K562 (cell line): ENCODE data around the gene IER3IP1. TPM values are rescaled to one million over a fixed set of nuclear protein-coding genes. Genes with fewer than 3 reads are reported as not detected.

Source experiments
- ATAC-seq: fragments of 200-7000 bp; cut with Tn5 transposase; 3 replicates; pipeline ENCODE4 v1.9.1; 2020; ENCODE audit warnings: moderate library complexity
- BruUV-seq: library from RNA; stranded (reverse); fragments of 400-500 nt; replicated peaks from 2 replicates; lab custom pipeline; 2021; lab: Mats Ljungman, UMichigan
- CTCF ChIA-PET: fragments of 300-600 bp; formaldehyde crosslinking; extraction: SDS; loops from one replicate; lab custom pipeline; 2021; ENCODE audit warnings: low intra/inter-chr PET ratio; lab: Yijun Ruan, JAX
- POLR2A ChIA-PET: fragments of 300-600, 350-650 bp; sonication (Branson Sonifier 250); formaldehyde crosslinking; extraction: SDS; loops from one replicate; lab custom pipeline; 2021; ENCODE audit warnings: antibody characterized with exemption, inconsistent platforms; lab: Yijun Ruan, JAX
- DNase-seq, 4 experiments: peaks; one replicate each; pipeline versions ENCODE4 v3.0.0 to v3.0.0-alpha.2; 2011 to 2018; ENCODE audit warnings: low spot score in 3 of 4, mixed read lengths in 3 of 4; ENCODE audit errors: extremely low read depth in 1 of 4
- FAIRE-seq: peaks from 2 replicates; lab custom pipeline; 2011; peaks lifted over from hg19 to GRCh38; lab: Jason Lieb, UNC
- H2AFZ ChIP-seq: 2 replicates; pipeline ENCODE4 v1.6.0; 2011; ENCODE audit warnings: low read depth, low read length, control low read depth, inconsistent platforms
- H3K27ac ChIP-seq: fragments of 200-600 bp; 3 replicates; pipeline ENCODE4 v1.8.0; 2011; ENCODE audit warnings: low read depth, mild to moderate bottlenecking, control low read depth, inconsistent platforms, low read length, moderate library complexity, mixed read lengths; ENCODE audit errors: extremely low read depth
- H3K27me3 ChIP-seq, 2 experiments: fragments of 300-600 bp in 1 of 2; 2 replicates in 1 of 2; 3 replicates in 1 of 2; pipeline versions ENCODE4 v1.6.0 to v1.8.0; 2011; ENCODE audit warnings: inconsistent platforms in 2 of 2, low read length in 2 of 2, mild to moderate bottlenecking in 1 of 2, mixed read lengths in 1 of 2, moderate library complexity in 1 of 2; ENCODE audit not compliant: control insufficient read depth in 2 of 2, insufficient read depth in 2 of 2
- H3K36me3 ChIP-seq: fragments of 300-600 bp; 3 replicates; pipeline ENCODE4 v1.8.0; 2011; ENCODE audit warnings: mild to moderate bottlenecking, low read length, inconsistent platforms; ENCODE audit not compliant: control insufficient read depth, insufficient read depth
- H3K4me1 ChIP-seq, 2 experiments: fragments of 200-600 bp in 1 of 2; replicated peaks in 1 of 2; 2 replicates in 1 of 2; 3 replicates in 1 of 2; pipeline versions ENCODE4 v1.5.1 to v1.8.0; 2011; ENCODE audit warnings: inconsistent platforms in 2 of 2, low read length in 2 of 2, mild to moderate bottlenecking in 1 of 2, mixed read lengths in 1 of 2, moderate library complexity in 1 of 2; ENCODE audit not compliant: control insufficient read depth in 2 of 2, insufficient read depth in 2 of 2
- H3K4me2 ChIP-seq: 2 replicates; pipeline ENCODE4 v1.6.1; 2011; ENCODE audit warnings: low read length, control low read depth, inconsistent platforms, mixed read lengths; ENCODE audit not compliant: insufficient read depth
- H3K4me3 ChIP-seq: fragments of 200-600 bp; sonication (generic), shearing (Covaris generic); 2 replicates; pipeline ENCODE4 v1.5.1; 2016; ENCODE audit warnings: control low read depth, inconsistent platforms
- H3K79me2 ChIP-seq: fragments of 200-600 bp; 3 replicates; pipeline ENCODE4 v1.8.0; 2011; ENCODE audit warnings: low read length, inconsistent platforms; ENCODE audit not compliant: control insufficient read depth, insufficient read depth
- H3K9ac ChIP-seq, 2 experiments: 2 replicates each; pipeline versions ENCODE4 v1.6.0 to v1.6.1; 2011; ENCODE audit warnings: low read depth in 2 of 2, low read length in 2 of 2, control low read depth in 1 of 2, inconsistent platforms in 1 of 2, mild to moderate bottlenecking in 1 of 2, mixed read lengths in 1 of 2; ENCODE audit not compliant: insufficient read depth in 1 of 2
- H3K9me1 ChIP-seq: one replicate; pipeline ENCODE4 v1.6.0; 2011; ENCODE audit warnings: inconsistent platforms, mild to moderate bottlenecking, low read length, moderate library complexity; ENCODE audit not compliant: control insufficient read depth, insufficient read depth
- H3K9me3 ChIP-seq: replicated peaks from 2 replicates; pipeline ENCODE4 v1.5.1; 2011; ENCODE audit warnings: low read depth, low read length, inconsistent platforms; ENCODE audit not compliant: control insufficient read depth, insufficient read depth
- H4K20me1 ChIP-seq: replicated peaks from 2 replicates; pipeline ENCODE4 v1.6.1; 2011; ENCODE audit warnings: low read length, inconsistent platforms, mixed read lengths; ENCODE audit not compliant: control insufficient read depth, insufficient read depth
- SMC3 ChIP-seq: conservative IDR thresholded peaks from 2 replicates; pipeline ENCODE4 v1.6.1; 2011; ENCODE audit warnings: low read depth, low read length, improper control_type of control experiment; ENCODE audit not compliant: insufficient read depth
- TGIF2 ChIP-seq: sonication (generic); formaldehyde crosslinking; IDR thresholded peaks from 2 replicates; pipeline ENCODE4 v1.8.1; 2022; ENCODE audit warnings: mild to moderate bottlenecking, missing genetic modification reagents, moderate library complexity
- ZFX ChIP-seq: sonication (generic); formaldehyde crosslinking; IDR thresholded peaks from 2 replicates; pipeline ENCODE4 v1.8.0; 2022; ENCODE audit warnings: mild to moderate bottlenecking, missing genetic modification reagents, moderate library complexity
- ZNF274 ChIP-seq: IDR thresholded peaks from 2 replicates; pipeline ENCODE4 v1.6.1; 2011; ENCODE audit warnings: low read depth, mild to moderate bottlenecking, low read length, moderate library complexity, borderline replicate concordance
- WGBS: fragments of 100-300 bp; shearing (Covaris generic); methylation state at CpG from one replicate; pipeline ENCODE4 v1.1.6; 2016; ENCODE audit warnings: low coverage, mixed read lengths; ENCODE audit not compliant: insufficient coverage; ENCODE audit errors: missing lambda C conversion rate; 5-methylcytosine and 5-hydroxymethylcytosine counted together
- in situ Hi-C: fragments of 300-500 bp; cut with MboI; formaldehyde crosslinking; loops from 4 replicates; pipeline ENCODE4 v1.15.0; 2018; ENCODE audit warnings: inconsistent platforms, mixed read lengths
- intact Hi-C: fragments of 100-400 bp; cut with micrococcal nuclease; formaldehyde crosslinking; loops from 2 replicates; pipeline ENCODE4 v1.14.2; 2022
- polyA plus RNA-seq, 8 experiments: library from polyadenylated mRNA; depleted of rRNA in 4 of 8; stranded (reverse) in 5 of 8; unstranded in 3 of 8; fragments of >200 nt; fragmentation: Nextera tagmentation in 2 of 8; fragmentation: Illumina TruSeq in 1 of 8; extraction: Ambion mirVana in 2 of 8; extraction: Trizol in 1 of 8; gene quantifications; 2 replicates each; pipeline versions ENCODE4 v1.2.1 to v1.2.3, GENCODE V29; 2011 to 2014; ENCODE audit warnings: inconsistent platforms in 1 of 8, missing spikeins in 1 of 8
- total RNA-seq, 7 experiments: library from RNA; depleted of rRNA in 6 of 7; stranded (reverse); fragments of >200 nt in 6 of 7; fragmentation: Illumina TruSeq in 2 of 7; extraction: Trizol in 2 of 7; gene quantifications; 2 replicates each; pipeline versions ENCODE4 v1.2.1 to v1.2.3, GENCODE V29; 2011 to 2021; ENCODE audit warnings: low replicate concordance in 1 of 7
- TF ChIP-seq, protein P1 (sequence below): fragments of 450-650 bp; conservative IDR thresholded peaks from 2 replicates; pipeline ENCODE4 v1.6.1; 2016; ENCODE audit warnings: missing genetic modification characterization, low read depth, mild to moderate bottlenecking, control low read depth, missing compliant biosample characterization
- TF ChIP-seq, protein P2 (sequence below): conservative IDR thresholded peaks from 2 replicates; pipeline ENCODE4 v1.6.1; 2011; ENCODE audit warnings: low read depth, mild to moderate bottlenecking, low read length; ENCODE audit not compliant: control insufficient read depth
- TF ChIP-seq, protein P3 (sequence below): sonication (generic); formaldehyde crosslinking; IDR thresholded peaks from 2 replicates; pipeline ENCODE4 v1.8.0; 2022; ENCODE audit warnings: mild to moderate bottlenecking, low read depth, missing genetic modification reagents
- TF ChIP-seq, protein P4 (sequence below): fragments of 450-650 bp; formaldehyde crosslinking; IDR thresholded peaks from 2 replicates; pipeline ENCODE4 v1.4.0; 2020; ENCODE audit warnings: mild to moderate bottlenecking, mixed read lengths

IER3IP1 gene
- total and polyA plus RNA-seq, 9 of the 15 experiments (the other 6 are each of a cell fraction or from before 2014, with no cell fraction given): 9.0 to 38.2 (median 19.9) TPM

DNA sequence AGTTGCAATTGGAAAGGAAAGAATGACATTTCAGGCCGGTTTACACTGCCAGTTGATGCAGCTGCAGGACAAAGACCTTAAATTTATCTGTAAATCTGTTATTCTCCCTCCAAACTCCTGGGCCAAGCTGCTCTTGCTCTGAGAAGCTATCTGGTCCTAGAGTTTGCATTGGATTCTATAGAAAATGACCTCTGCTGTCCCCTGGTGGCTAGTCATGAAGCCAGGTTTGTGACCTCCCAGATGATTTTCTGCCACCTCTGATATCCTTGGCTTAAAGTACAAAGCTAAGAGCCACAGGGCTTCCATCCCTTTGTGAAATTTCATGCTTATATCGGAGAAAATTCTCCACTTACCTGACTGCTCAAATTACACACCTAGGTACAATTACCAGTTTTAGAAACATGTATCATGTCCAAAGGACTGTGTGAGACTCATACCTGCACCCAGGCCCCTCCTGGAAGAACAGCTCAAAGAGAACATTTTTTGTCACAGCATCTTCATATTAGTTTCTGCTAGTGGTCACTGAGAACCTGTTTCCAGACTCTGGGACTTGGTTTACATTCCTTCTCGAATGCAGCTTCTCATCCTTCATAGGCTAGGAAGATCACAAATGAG is 28.9 kb upstream of the IER3IP1 start:
- Histone ChIP-seq H3K4me3 (no peak overlapping the region), H3K79me2 (no peaks in the 10 kb centered on the region), H3K9ac (no peak overlapping the region), H2AFZ (no peak overlapping the region), H3K9me1 (no peaks in the 10 kb centered on the region), H4K20me1 (no peaks in the 10 kb centered on the region), H3K36me3 (no peaks in the 10 kb centered on the region), H3K27ac (no peak overlapping the region), H3K4me1 (no peaks in the 10 kb centered on the region), H3K27me3 (no peaks in the 10 kb centered on the region), H3K9me3 (no peaks in the 10 kb centered on the region), H3K4me2 (no peak overlapping the region)
- 0% methylated on average over 3 of the region's 3 CpGs for WGBS
- FAIRE-seq (peak; percentile 15), DNase-seq (peak; percentile 23 to 56 (median 26)), ATAC-seq (peak; percentile 82)
- ChIA-PET CTCF (interaction anchor here (1.5 to 2.4 kb wide), 4 partner anchors 102 to 154 kb away, joined by 3 to 39 read pairs (median 4); no protein-coding TSS in a partner anchor), POLR2A (interaction anchor here (0.6 to 1.4 kb wide), 2 partner anchors 107 to 765 kb away, joined by 3 read pairs; no protein-coding TSS in a partner anchor)
- BruUV-seq: no TSS peak
- in situ Hi-C loops: loop anchor here (5.0 kb wide), 1 partner anchor 103 kb away; no protein-coding TSS in a partner anchor
- intact Hi-C loops: loop anchor here (1.0 to 2.0 kb wide), 2 partner anchors 105 to 154 kb away; no protein-coding TSS in a partner anchor
- TF ChIP-seq ZNF274 (no peak), TGIF2 (CRISPR knock-in tag) (no peak), SMC3 (peak; percentile 83), ZFX (no peak)
- TF ChIP-seq, protein P1, sequence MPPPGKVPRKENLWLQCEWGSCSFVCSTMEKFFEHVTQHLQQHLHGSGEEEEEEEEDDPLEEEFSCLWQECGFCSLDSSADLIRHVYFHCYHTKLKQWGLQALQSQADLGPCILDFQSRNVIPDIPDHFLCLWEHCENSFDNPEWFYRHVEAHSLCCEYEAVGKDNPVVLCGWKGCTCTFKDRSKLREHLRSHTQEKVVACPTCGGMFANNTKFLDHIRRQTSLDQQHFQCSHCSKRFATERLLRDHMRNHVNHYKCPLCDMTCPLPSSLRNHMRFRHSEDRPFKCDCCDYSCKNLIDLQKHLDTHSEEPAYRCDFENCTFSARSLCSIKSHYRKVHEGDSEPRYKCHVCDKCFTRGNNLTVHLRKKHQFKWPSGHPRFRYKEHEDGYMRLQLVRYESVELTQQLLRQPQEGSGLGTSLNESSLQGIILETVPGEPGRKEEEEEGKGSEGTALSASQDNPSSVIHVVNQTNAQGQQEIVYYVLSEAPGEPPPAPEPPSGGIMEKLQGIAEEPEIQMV (tag): no peak
- TF ChIP-seq, protein P2, sequence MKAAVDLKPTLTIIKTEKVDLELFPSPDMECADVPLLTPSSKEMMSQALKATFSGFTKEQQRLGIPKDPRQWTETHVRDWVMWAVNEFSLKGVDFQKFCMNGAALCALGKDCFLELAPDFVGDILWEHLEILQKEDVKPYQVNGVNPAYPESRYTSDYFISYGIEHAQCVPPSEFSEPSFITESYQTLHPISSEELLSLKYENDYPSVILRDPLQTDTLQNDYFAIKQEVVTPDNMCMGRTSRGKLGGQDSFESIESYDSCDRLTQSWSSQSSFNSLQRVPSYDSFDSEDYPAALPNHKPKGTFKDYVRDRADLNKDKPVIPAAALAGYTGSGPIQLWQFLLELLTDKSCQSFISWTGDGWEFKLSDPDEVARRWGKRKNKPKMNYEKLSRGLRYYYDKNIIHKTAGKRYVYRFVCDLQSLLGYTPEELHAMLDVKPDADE: no peak
- TF ChIP-seq, protein P3, sequence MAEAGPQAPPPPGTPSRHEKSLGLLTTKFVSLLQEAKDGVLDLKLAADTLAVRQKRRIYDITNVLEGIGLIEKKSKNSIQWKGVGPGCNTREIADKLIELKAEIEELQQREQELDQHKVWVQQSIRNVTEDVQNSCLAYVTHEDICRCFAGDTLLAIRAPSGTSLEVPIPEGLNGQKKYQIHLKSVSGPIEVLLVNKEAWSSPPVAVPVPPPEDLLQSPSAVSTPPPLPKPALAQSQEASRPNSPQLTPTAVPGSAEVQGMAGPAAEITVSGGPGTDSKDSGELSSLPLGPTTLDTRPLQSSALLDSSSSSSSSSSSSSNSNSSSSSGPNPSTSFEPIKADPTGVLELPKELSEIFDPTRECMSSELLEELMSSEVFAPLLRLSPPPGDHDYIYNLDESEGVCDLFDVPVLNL: no peak
- TF ChIP-seq, protein P4, sequence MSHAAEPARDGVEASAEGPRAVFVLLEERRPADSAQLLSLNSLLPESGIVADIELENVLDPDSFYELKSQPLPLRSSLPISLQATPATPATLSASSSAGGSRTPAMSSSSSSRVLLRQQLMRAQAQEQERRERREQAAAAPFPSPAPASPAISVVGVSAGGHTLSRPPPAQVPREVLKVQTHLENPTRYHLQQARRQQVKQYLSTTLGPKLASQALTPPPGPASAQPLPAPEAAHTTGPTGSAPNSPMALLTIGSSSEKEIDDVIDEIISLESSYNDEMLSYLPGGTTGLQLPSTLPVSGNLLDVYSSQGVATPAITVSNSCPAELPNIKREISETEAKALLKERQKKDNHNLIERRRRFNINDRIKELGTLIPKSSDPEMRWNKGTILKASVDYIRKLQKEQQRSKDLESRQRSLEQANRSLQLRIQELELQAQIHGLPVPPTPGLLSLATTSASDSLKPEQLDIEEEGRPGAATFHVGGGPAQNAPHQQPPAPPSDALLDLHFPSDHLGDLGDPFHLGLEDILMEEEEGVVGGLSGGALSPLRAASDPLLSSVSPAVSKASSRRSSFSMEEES (CRISPR knock-in tag): no peak
